SK-N-SH treated with all-trans-retinoic acid at 6 μM for 48 hours (cell line): Measurements from ENCODE around the gene EML6.

Experiments
- ARNTL ChIP-seq: fragments of 450-650 bp; formaldehyde crosslinking; IDR thresholded peaks from 2 replicates; pipeline ENCODE4 v1.5.0; 2020; ENCODE audit warnings: low read depth, mild to moderate bottlenecking, moderate library complexity, borderline replicate concordance
- CREB5 ChIP-seq: fragments of 250-450 bp; sonication (Bioruptor Pico); IDR thresholded peaks from 2 replicates; pipeline ENCODE4 v1.5.1; 2020; ENCODE audit warnings: low read depth, mild to moderate bottlenecking, moderate library complexity
- CSDC2 ChIP-seq: fragments of 250-450 bp; sonication (Bioruptor Pico); IDR thresholded peaks from 2 replicates; pipeline ENCODE4 v1.5.0; 2020; ENCODE audit warnings: mild to moderate bottlenecking, moderate library complexity
- GLIS3 ChIP-seq: fragments of 250-450 bp; sonication (Bioruptor Pico); IDR thresholded peaks from 2 replicates; pipeline ENCODE4 v1.5.0; 2020; ENCODE audit warnings: mild to moderate bottlenecking, moderate library complexity
- PATZ1 ChIP-seq: fragments of 250-450 bp; sonication (Bioruptor Pico); IDR thresholded peaks from 2 replicates; pipeline ENCODE4 v1.8.0; 2020; ENCODE audit warnings: mild to moderate bottlenecking, moderate library complexity, borderline replicate concordance
- RARB ChIP-seq: fragments of 250-450 bp; sonication (Bioruptor Pico); IDR thresholded peaks from 2 replicates; pipeline ENCODE4 v1.8.0; 2021; ENCODE audit warnings: mild to moderate bottlenecking, moderate library complexity
- SNAI2 ChIP-seq: fragments of 250-450 bp; sonication (Bioruptor Pico); IDR thresholded peaks from 2 replicates; pipeline ENCODE4 v1.5.0; 2020; ENCODE audit warnings: mild to moderate bottlenecking, moderate library complexity
- TCF4 ChIP-seq: fragments of 250-450 bp; sonication (Bioruptor Pico); IDR thresholded peaks from 2 replicates; pipeline ENCODE4 v1.8.0; 2021; ENCODE audit warnings: mild to moderate bottlenecking, moderate library complexity, borderline replicate concordance
- ZC3H10 ChIP-seq: fragments of 250-450 bp; sonication (Bioruptor Pico); IDR thresholded peaks from 2 replicates; pipeline ENCODE4 v1.5.1; 2021; ENCODE audit warnings: mild to moderate bottlenecking, moderate library complexity
- ZFP3 ChIP-seq: fragments of 250-450 bp; sonication (Bioruptor Pico); IDR thresholded peaks from 2 replicates; pipeline ENCODE4 v1.5.0; 2020; ENCODE audit warnings: mild to moderate bottlenecking, moderate library complexity
- ZNF70 ChIP-seq: fragments of 450-650 bp; formaldehyde crosslinking; IDR thresholded peaks from 2 replicates; pipeline ENCODE4 v1.5.0; 2020; ENCODE audit warnings: mild to moderate bottlenecking, moderate library complexity

- TF ChIP-seq ZNF70 (CRISPR knock-in tag) (no peak), CSDC2 (CRISPR knock-in tag) (no peak), ZC3H10 (CRISPR knock-in tag) (no peak), RARB (CRISPR knock-in tag) (no peak), PATZ1 (CRISPR knock-in tag) (no peak), ZFP3 (CRISPR knock-in tag) (no peak), SNAI2 (no peak), GLIS3 (CRISPR knock-in tag) (no peak), CREB5 (CRISPR knock-in tag) (no peak), TCF4 (CRISPR knock-in tag) (no peak), ARNTL (no peak)
Observed at GRCh38 chr2:54791831-54792230, 68.4 kb downstream of the EML6 start.
